GM19099 (cell line): ENCODE data around the gene EHD4.

Experiments
- POLR2A ChIP-seq: IDR thresholded peaks from 3 replicates; pipeline ENCODE4 v1.6.1; 2011; ENCODE audit warnings: low read depth; ENCODE audit not compliant: insufficient read length; ENCODE audit errors: extremely low read depth

Gene EHD4

GRCh38 chr15:41972253-41973242 is at the start of gene EHD4:
Gene EHD4, minus strand, starts transcription at chr15:41972557. Its CDS starts 63 bp downstream, at chr15:41972494.
- peak; percentile 93 for TF ChIP-seq POLR2A

GRCh38 chr15:42021593-42021992 is 49.2 kb upstream of the EHD4 start:
- no peak for TF ChIP-seq POLR2A

GRCh38 chr15:42020713-42021273 is 48.4 kb upstream of the EHD4 start, which contains the start of gene PLA2G4E:
Gene PLA2G4E, minus strand, starts transcription at chr15:42021042. Its CDS starts 12 bp downstream, at chr15:42021030.
- no peak for TF ChIP-seq POLR2A

GRCh38 chr15:42018306-42019224 is 46.2 kb upstream of the EHD4 start:
- TF ChIP-seq POLR2A: no peak

GRCh38 chr15:42016971-42017370 is 44.6 kb upstream of the EHD4 start:
- TF ChIP-seq POLR2A: no peak

- no peak for TF ChIP-seq POLR2A
These were observed 42.0 kb upstream of the EHD4 start for GRCh38 chr15:42014406-42014805.

- no peak for TF ChIP-seq POLR2A
These were observed 40.6 kb upstream of the EHD4 start for GRCh38 chr15:42012928-42013482.

GRCh38 chr15:42012241-42012640 is 39.9 kb upstream of the EHD4 start:
- no peak for TF ChIP-seq POLR2A

- no peak for TF ChIP-seq POLR2A
These were observed 38.7 kb upstream of the EHD4 start for GRCh38 chr15:42011074-42011473.

- no peak for TF ChIP-seq POLR2A
These were observed 38.1 kb upstream of the EHD4 start for GRCh38 chr15:42010434-42010833.

- no peak for TF ChIP-seq POLR2A
These were observed 37.1 kb upstream of the EHD4 start for GRCh38 chr15:42009474-42009873.

- TF ChIP-seq POLR2A: no peak
These were observed 36.7 kb upstream of the EHD4 start for GRCh38 chr15:42009022-42009421.

- no peak for TF ChIP-seq POLR2A
These were observed 35.0 kb upstream of the EHD4 start for GRCh38 chr15:42007386-42007785.

GRCh38 chr15:42002333-42002732 is 30.0 kb upstream of the EHD4 start:
- TF ChIP-seq POLR2A: no peak

- TF ChIP-seq POLR2A: no peak
These were observed 28.9 kb upstream of the EHD4 start for GRCh38 chr15:42001236-42001635.
